Activated naive CD8-positive, alpha-beta T cell (primary cell): ENCODE results near the gene DPF3.

Experiments
- H3K27ac Mint-ChIP-seq: one replicate; pipeline ENCODE4 v1.8.0; 2021; ENCODE audit warnings: mixed read lengths
- H3K27me3 Mint-ChIP-seq: one replicate; pipeline ENCODE4 v1.8.0; 2021; ENCODE audit warnings: mixed read lengths
- H3K36me3 Mint-ChIP-seq: one replicate; pipeline ENCODE4 v1.8.0; 2021; ENCODE audit warnings: mixed read lengths
- H3K4me1 Mint-ChIP-seq: one replicate; pipeline ENCODE4 v1.8.0; 2021; ENCODE audit warnings: low read depth, mixed read lengths
- H3K4me3 Mint-ChIP-seq: one replicate; pipeline ENCODE4 v1.8.0; 2021; ENCODE audit warnings: mild to moderate bottlenecking, mixed read lengths
- H3K9me3 Mint-ChIP-seq: one replicate; pipeline ENCODE4 v1.8.0; 2021; ENCODE audit warnings: low read depth, mixed read lengths

DPF3 gene

GRCh38 chr14:72644038-72644437, 249.9 kb downstream of the DPF3 start:
- Mint-ChIP-seq H3K9me3 (no peaks in the 10 kb centered on the region), H3K36me3 (no peaks in the 10 kb centered on the region), H3K4me1 (no peaks in the 10 kb centered on the region), H3K27me3 (no peaks in the 10 kb centered on the region), H3K27ac (no peak overlapping the region), H3K4me3 (no peak overlapping the region)

GRCh38 chr14:72643317-72643801, 250.5 kb downstream of the DPF3 start:
- no peak overlapping the region for H3K27ac Mint-ChIP-seq
- no peak overlapping the region for H3K4me3 Mint-ChIP-seq
- H3K27me3 Mint-ChIP-seq = no peaks in the 10 kb centered on the region
- no peaks in the 10 kb centered on the region for H3K9me3 Mint-ChIP-seq
- H3K36me3 Mint-ChIP-seq = no peaks in the 10 kb centered on the region
- H3K4me1 Mint-ChIP-seq = no peaks in the 10 kb centered on the region

- Mint-ChIP-seq H3K9me3 (no peaks in the 10 kb centered on the region), H3K36me3 (no peaks in the 10 kb centered on the region), H3K4me1 (no peaks in the 10 kb centered on the region), H3K27ac (no peak overlapping the region), H3K4me3 (no peak overlapping the region), H3K27me3 (no peaks in the 10 kb centered on the region)
These were observed 252.9 kb downstream of the DPF3 start for GRCh38 chr14:72640911-72641485.

- Mint-ChIP-seq H3K9me3 (no peaks in the 10 kb centered on the region), H3K36me3 (no peaks in the 10 kb centered on the region)
These were observed 255.9 kb downstream of the DPF3 start for GRCh38 chr14:72638021-72638420.

GRCh38 chr14:72636871-72637270, 257.0 kb downstream of the DPF3 start:
- H3K4me3 Mint-ChIP-seq = no peak overlapping the region
- H3K27me3 Mint-ChIP-seq = peaks cover 2% of the 10 kb centered on the region
- H3K9me3 Mint-ChIP-seq = no peaks in the 10 kb centered on the region
- H3K27ac Mint-ChIP-seq = no peak overlapping the region
- no peaks in the 10 kb centered on the region for H3K36me3 Mint-ChIP-seq
- H3K4me1 Mint-ChIP-seq = no peaks in the 10 kb centered on the region

More at GRCh38 chr14:72638021-72638420, 255.9 kb downstream of the DPF3 start:
- peaks cover 2% of the 10 kb centered on the region for H3K27me3 Mint-ChIP-seq
- no peaks in the 10 kb centered on the region for H3K4me1 Mint-ChIP-seq
- H3K27ac Mint-ChIP-seq = no peak overlapping the region
- H3K4me3 Mint-ChIP-seq = no peak overlapping the region

GRCh38 chr14:72636094-72636493, 257.8 kb downstream of the DPF3 start:
- H3K4me1 Mint-ChIP-seq = no peaks in the 10 kb centered on the region
- H3K27ac Mint-ChIP-seq = no peak overlapping the region
- H3K36me3 Mint-ChIP-seq = no peaks in the 10 kb centered on the region
- no peaks in the 10 kb centered on the region for H3K9me3 Mint-ChIP-seq
- peaks cover 2% of the 10 kb centered on the region for H3K27me3 Mint-ChIP-seq
- no peak overlapping the region for H3K4me3 Mint-ChIP-seq

- no peaks in the 10 kb centered on the region for H3K36me3 Mint-ChIP-seq
- no peak overlapping the region for H3K4me3 Mint-ChIP-seq
- peaks cover 2% of the 10 kb centered on the region for H3K27me3 Mint-ChIP-seq
- no peaks in the 10 kb centered on the region for H3K9me3 Mint-ChIP-seq
- H3K27ac Mint-ChIP-seq = no peak overlapping the region
- H3K4me1 Mint-ChIP-seq = no peaks in the 10 kb centered on the region
These were observed 258.9 kb downstream of the DPF3 start for GRCh38 chr14:72634691-72635616.

GRCh38 chr14:72633551-72633950, 260.4 kb downstream of the DPF3 start:
- Mint-ChIP-seq H3K4me3 (no peak overlapping the region), H3K27me3 (peaks cover 2% of the 10 kb centered on the region), H3K36me3 (no peaks in the 10 kb centered on the region), H3K4me1 (no peaks in the 10 kb centered on the region), H3K9me3 (no peaks in the 10 kb centered on the region), H3K27ac (no peak overlapping the region)

- Mint-ChIP-seq H3K4me1 (no peaks in the 10 kb centered on the region), H3K4me3 (no peak overlapping the region), H3K9me3 (no peaks in the 10 kb centered on the region), H3K27ac (no peak overlapping the region), H3K36me3 (no peaks in the 10 kb centered on the region), H3K27me3 (peaks cover 2% of the 10 kb centered on the region)
These were observed 261.2 kb downstream of the DPF3 start for GRCh38 chr14:72632727-72633126.

- Mint-ChIP-seq H3K9me3 (no peaks in the 10 kb centered on the region), H3K4me1 (no peaks in the 10 kb centered on the region), H3K4me3 (no peak overlapping the region), H3K27me3 (peaks cover 2% of the 10 kb centered on the region), H3K36me3 (no peaks in the 10 kb centered on the region), H3K27ac (no peak overlapping the region)
These were observed 262.5 kb downstream of the DPF3 start for GRCh38 chr14:72631401-72631800.

- Mint-ChIP-seq H3K27me3 (peaks cover 2% of the 10 kb centered on the region), H3K4me3 (no peak overlapping the region), H3K27ac (no peak overlapping the region), H3K9me3 (no peaks in the 10 kb centered on the region), H3K36me3 (no peaks in the 10 kb centered on the region), H3K4me1 (no peaks in the 10 kb centered on the region)
These were observed 263.5 kb downstream of the DPF3 start for GRCh38 chr14:72630374-72630773.

- Mint-ChIP-seq H3K4me3 (no peak overlapping the region), H3K4me1 (no peaks in the 10 kb centered on the region), H3K9me3 (no peaks in the 10 kb centered on the region), H3K27ac (no peak overlapping the region), H3K36me3 (no peaks in the 10 kb centered on the region), H3K27me3 (no peaks in the 10 kb centered on the region)
These were observed 264.4 kb downstream of the DPF3 start for GRCh38 chr14:72629534-72629933.

- Mint-ChIP-seq H3K27ac (no peak overlapping the region), H3K27me3 (no peaks in the 10 kb centered on the region), H3K4me3 (no peak overlapping the region)
These were observed 268.2 kb downstream of the DPF3 start for GRCh38 chr14:72625689-72626088.

GRCh38 chr14:72621387-72622065, 272.4 kb downstream of the DPF3 start:
- Mint-ChIP-seq H3K4me1 (no peaks in the 10 kb centered on the region), H3K9me3 (no peaks in the 10 kb centered on the region), H3K27me3 (no peaks in the 10 kb centered on the region), H3K4me3 (no peak overlapping the region), H3K36me3 (no peaks in the 10 kb centered on the region), H3K27ac (no peak overlapping the region)

More at GRCh38 chr14:72625689-72626088, 268.2 kb downstream of the DPF3 start:
- no peaks in the 10 kb centered on the region for H3K36me3 Mint-ChIP-seq
- no peaks in the 10 kb centered on the region for H3K4me1 Mint-ChIP-seq
- H3K9me3 Mint-ChIP-seq = no peaks in the 10 kb centered on the region

- Mint-ChIP-seq H3K27me3 (no peaks in the 10 kb centered on the region), H3K36me3 (no peaks in the 10 kb centered on the region), H3K27ac (no peak overlapping the region), H3K9me3 (no peaks in the 10 kb centered on the region), H3K4me3 (no peak overlapping the region), H3K4me1 (no peaks in the 10 kb centered on the region)
These were observed 274.0 kb downstream of the DPF3 start for GRCh38 chr14:72619881-72620280.
